Heart right ventricle (tissue), 16 donors: ENCODE measurements around the gene SH3TC2. TPM values are rescaled to one million over a fixed set of nuclear protein-coding genes. Genes with fewer than 3 reads are reported as not detected.

Experiments used
- ATAC-seq, 8 donors: fragments of 200-7000 bp; cut with Tn5 transposase; one replicate each; pipeline ENCODE4 v1.9.1; 2020; ENCODE audit warnings: mild to moderate bottlenecking in 8 of 8, moderate library complexity in 8 of 8, moderate number of reproducible peaks in 1 of 8
- DNase-seq, 2 donors: peaks; one replicate each; pipeline ENCODE4 v3.0.0-alpha.2; 2020
- H3K27ac ChIP-seq, 10 donors: fragments of 200-600 bp; sonication (generic) in 2 of 10; one replicate each; pipeline versions ENCODE4 v1.5.0 to v1.8.0; 2020 to 2022; ENCODE audit warnings: mild to moderate bottlenecking in 3 of 10
- H3K27me3 ChIP-seq, 7 donors: fragments of 200-600 bp; one replicate each; pipeline ENCODE4 v1.8.0; 2021 to 2022; ENCODE audit warnings: mild to moderate bottlenecking in 2 of 7
- H3K36me3 ChIP-seq, 9 donors: fragments of 200-600 bp; sonication (generic) in 1 of 9; one replicate each; pipeline versions ENCODE4 v1.5.0 to v1.8.0; 2020 to 2022; ENCODE audit warnings: mild to moderate bottlenecking in 2 of 9
- H3K4me1 ChIP-seq, 9 donors: fragments of 200-600 bp; sonication (generic) in 1 of 9; one replicate each; pipeline versions ENCODE4 v1.5.0 to v1.8.0; 2020 to 2022; ENCODE audit warnings: mild to moderate bottlenecking in 4 of 9
- H3K4me3 ChIP-seq, 10 donors: fragments of 200-600 bp; sonication (generic) in 2 of 10; one replicate each; pipeline versions ENCODE4 v1.5.0 to v1.8.0; 2020 to 2022; ENCODE audit warnings: mild to moderate bottlenecking in 7 of 10, moderate library complexity in 2 of 10
- H3K9me3 ChIP-seq, 11 donors: fragments of 200-600 bp in 10 of 11; sonication (generic) in 2 of 11; one replicate each; pipeline versions ENCODE4 v1.5.0 to v1.8.0; 2013 to 2022; ENCODE audit warnings: mild to moderate bottlenecking in 2 of 11, control low read depth in 1 of 11, moderate library complexity in 1 of 11
- WGBS, 2 donors: extraction: QIAGEN DNeasy Blood & Tissue Kit; methylation state at CpG; one replicate each; pipeline ENCODE4 v1.1.7; 2013; ENCODE audit warnings: inconsistent platforms in 1 of 2; 5-methylcytosine and 5-hydroxymethylcytosine counted together
- intact Hi-C, 10 donors: fragments of 100-400 bp; cut with DNase I; formaldehyde crosslinking; loops; one replicate each; pipeline versions ENCODE4 v1.11.1 to v1.14.2; 2022
- polyA plus RNA-seq, 2 donors: library from polyadenylated mRNA; stranded (reverse); fragments of 200-250 nt; gene quantifications; one replicate each; pipeline ENCODE4 v1.2.3, GENCODE V29; 2013
- total RNA-seq, 10 donors: library from RNA; stranded (reverse); fragmentation: NEBNext Ultra II Directional in 3 of 10; extraction: Animal tissue kit (Norgen Biotek cat#: 25700) in 3 of 10; gene quantifications; one replicate each; pipeline versions ENCODE4 v1.2.1 to v1.2.4, GENCODE V29; 2021 to 2023
- TF ChIP-seq, protein P1 (sequence below), 9 donors: fragments of 200-600 bp; sonication (generic) in 2 of 9; IDR thresholded peaks; one replicate each; pipeline versions ENCODE4 v1.5.0 to v1.8.0; 2021 to 2022; ENCODE audit warnings: antibody characterized with exemption in 9 of 9, mild to moderate bottlenecking in 5 of 9, moderate library complexity in 1 of 9
- donor health status: Arrhythmogenic right ventricular cardiomyopathy.
- donor health status: ischemic (EF 13 %, LVEDD 7.1; RV severe dilation, severe dysfunction).
- donor health status: healthy with polysubstance abuse.
- donor health status: DM: no; HTN: yes; CAD: no.
- donor health status: DM: no; HTN: no; CAD: no.
- donor health status: ischemic (EF 25% LVEDD 6.9; RV normal size, moderate dysfunction).
- donor health status: ischemic (EF 25% LVEDD 5.7; RV mildly dilated, moderate dysfunction).
- donor health status: healthy.
- donor health status: DM: yes; HTN: yes; CAD: no.
- donor health status: Ischemic cardiomyopathy.
- donor health status: ischemic (EF 35%, LVEDD 5.7; RV mildly dilated, moderate dysfunction).
- donor health status: nonischemic (EF 11% LVEDD 7.7; RV severe dilation, severe dysfunction).
- donor health status: DM: yes; HTN: yes; CAD: no.
- donor health status: PGD.
- donor health status: ischemic (EF 29% LVEDD 5.4; RV normal size, mild dysfunction).
- donor health status: nonischemic (EF 23%, LVEDD 6.1; RV moderate dilation, normal function).

Gene SH3TC2
- total and polyA plus RNA-seq, 12 donors = 0.91 to 13.1 (median 6.9) TPM

DNA sequence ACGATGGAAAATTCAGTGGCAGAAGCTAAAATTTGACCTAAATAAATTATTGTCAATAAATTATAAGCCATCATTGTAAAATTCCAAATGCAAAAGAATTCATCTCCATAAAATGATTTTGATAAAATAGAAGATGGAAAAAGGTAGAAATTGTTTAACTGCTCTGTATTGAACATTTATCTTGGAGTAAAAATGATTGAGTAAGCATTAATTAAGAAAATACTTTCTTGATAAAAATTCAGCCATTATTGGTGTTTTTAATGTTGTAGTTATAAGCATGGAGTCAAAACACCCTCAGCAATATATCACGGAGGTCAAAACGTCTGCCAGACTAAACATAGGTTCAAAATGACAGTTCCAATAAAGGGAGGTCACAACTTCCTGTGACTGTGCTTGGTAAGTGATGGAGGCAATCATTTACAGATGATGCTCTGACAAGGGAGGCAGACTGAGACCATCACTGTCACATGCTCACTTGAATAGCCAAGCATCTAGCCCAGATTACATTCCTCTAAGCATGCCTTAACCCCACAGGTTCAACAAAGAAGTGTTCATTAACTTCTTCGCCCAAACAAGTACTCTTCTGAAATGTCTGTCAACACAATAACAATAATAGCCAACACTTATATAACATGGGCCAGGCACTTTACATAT, 69.5 kb downstream of the SH3TC2 start:
- no peaks in the 10 kb centered on the region for H3K9me3 ChIP-seq
- peaks cover 0 to 8% (median 0%) of the 10 kb centered on the region in 9 donors for H3K4me1 ChIP-seq
- H3K27ac ChIP-seq = no peak overlapping the region
- ATAC-seq (no peak), DNase-seq (no peak)
- no peak overlapping the region for H3K4me3 ChIP-seq
- WGBS, 2 donors = 75 to 76% methylated on average over 4 of the region's 4 CpGs
- TF ChIP-seq, protein P1, sequence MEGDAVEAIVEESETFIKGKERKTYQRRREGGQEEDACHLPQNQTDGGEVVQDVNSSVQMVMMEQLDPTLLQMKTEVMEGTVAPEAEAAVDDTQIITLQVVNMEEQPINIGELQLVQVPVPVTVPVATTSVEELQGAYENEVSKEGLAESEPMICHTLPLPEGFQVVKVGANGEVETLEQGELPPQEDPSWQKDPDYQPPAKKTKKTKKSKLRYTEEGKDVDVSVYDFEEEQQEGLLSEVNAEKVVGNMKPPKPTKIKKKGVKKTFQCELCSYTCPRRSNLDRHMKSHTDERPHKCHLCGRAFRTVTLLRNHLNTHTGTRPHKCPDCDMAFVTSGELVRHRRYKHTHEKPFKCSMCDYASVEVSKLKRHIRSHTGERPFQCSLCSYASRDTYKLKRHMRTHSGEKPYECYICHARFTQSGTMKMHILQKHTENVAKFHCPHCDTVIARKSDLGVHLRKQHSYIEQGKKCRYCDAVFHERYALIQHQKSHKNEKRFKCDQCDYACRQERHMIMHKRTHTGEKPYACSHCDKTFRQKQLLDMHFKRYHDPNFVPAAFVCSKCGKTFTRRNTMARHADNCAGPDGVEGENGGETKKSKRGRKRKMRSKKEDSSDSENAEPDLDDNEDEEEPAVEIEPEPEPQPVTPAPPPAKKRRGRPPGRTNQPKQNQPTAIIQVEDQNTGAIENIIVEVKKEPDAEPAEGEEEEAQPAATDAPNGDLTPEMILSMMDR (IDR thresholded peaks at IDR 0.05) = no peak
- H3K36me3 ChIP-seq = no peaks in the 10 kb centered on the region
- H3K27me3 ChIP-seq = no peaks in the 10 kb centered on the region
- intact Hi-C loops = loop anchor here in 2 of 10 donors (10.0 kb wide), 1 partner anchor 169 kb away; the partner anchor contains the start of gene ADRB2 (in 2 of the 2)

DNA sequence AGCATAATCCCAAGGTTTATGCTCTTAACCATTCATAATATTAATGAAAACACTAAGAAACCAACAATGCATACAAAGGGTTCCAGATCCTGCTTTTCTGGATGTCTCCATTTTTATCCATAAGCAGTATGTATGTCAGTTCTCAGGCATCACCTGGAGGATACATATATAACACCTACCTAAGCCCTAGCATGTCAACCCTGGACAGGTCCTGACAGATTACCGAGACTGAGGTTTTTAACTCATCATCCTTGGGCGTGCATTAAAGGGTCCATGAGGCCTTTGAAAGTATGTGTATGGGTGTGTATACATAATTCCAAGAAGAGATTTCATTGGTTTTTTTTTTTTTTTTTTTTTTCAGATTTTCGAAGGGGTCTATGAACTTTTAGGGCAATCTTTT, 70.6 kb downstream of the SH3TC2 start:
- TF ChIP-seq, protein P1 (IDR thresholded peaks at IDR 0.05) = no peak
- Histone ChIP-seq H3K36me3 (no peaks in the 10 kb centered on the region), H3K9me3 (no peaks in the 10 kb centered on the region), H3K27ac (no peak overlapping the region), H3K4me1 (peaks cover 0 to 8% (median 0%) of the 10 kb centered on the region in 9 donors), H3K4me3 (no peak overlapping the region), H3K27me3 (no peaks in the 10 kb centered on the region)
- ATAC-seq = no peak
- WGBS, 2 donors = 87 to 94% methylated on average over 3 of the region's 3 CpGs
- intact Hi-C loops = loop anchor here in 2 of 10 donors (10.0 kb wide), 1 partner anchor 167 kb away; the partner anchor contains the start of gene ADRB2 (in 2 of the 2)
- no peak for DNase-seq

DNA sequence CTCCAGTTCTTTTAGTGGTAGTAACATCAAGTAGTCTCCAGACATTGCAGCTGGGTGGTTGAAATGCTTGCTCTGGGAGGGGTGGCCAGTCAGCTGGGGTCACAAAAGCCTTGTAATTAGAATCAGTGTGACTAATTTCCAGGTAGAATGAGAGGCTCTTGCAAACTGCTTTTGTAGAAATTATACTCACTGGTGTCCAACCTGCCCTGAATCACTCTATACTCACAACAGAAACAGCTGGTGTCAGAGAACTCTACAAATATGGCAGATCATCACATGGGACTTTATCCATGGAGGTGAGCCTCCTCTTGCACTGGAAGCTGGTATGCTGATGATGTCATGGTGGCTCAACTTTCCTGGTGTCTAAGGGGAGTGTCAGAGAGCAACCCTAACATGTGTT, 71.3 kb downstream of the SH3TC2 start:
- no peaks in the 10 kb centered on the region for H3K9me3 ChIP-seq
- ATAC-seq (no peak), DNase-seq (no peak)
- no peaks in the 10 kb centered on the region for H3K36me3 ChIP-seq
- no peaks in the 10 kb centered on the region for H3K27me3 ChIP-seq
- TF ChIP-seq, protein P1 (IDR thresholded peaks at IDR 0.05) = no peak
- no peak overlapping the region for H3K27ac ChIP-seq
- peaks cover 0 to 8% (median 0%) of the 10 kb centered on the region in 9 donors for H3K4me1 ChIP-seq
- H3K4me3 ChIP-seq = no peak overlapping the region
- intact Hi-C loops = loop anchor here in 2 of 10 donors (10.0 kb wide), 1 partner anchor 167 kb away; the partner anchor contains the start of gene ADRB2 (in 2 of the 2)

DNA sequence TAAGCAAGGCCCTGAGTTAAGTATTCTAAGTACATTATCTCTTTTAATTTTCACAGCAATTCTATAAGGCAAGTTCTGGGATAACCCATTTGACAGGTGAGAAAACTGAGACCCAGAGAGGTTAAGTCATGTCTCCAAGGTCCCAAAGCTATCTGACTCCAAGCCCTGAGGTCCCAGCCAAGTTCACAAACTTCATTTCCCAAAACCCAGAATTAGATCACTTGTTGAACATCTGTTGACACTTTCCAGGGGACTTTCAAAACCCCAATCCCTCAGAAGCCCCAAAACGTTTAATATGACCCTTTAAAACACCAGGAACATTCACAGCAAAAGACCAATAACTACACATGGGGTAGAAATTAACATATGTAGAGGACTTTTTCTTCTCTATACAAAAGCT, 72.0 kb downstream of the SH3TC2 start:
- DNase-seq (no peak), ATAC-seq (no peak)
- no peaks in the 10 kb centered on the region for H3K9me3 ChIP-seq
- no peaks in the 10 kb centered on the region for H3K36me3 ChIP-seq
- peaks cover 0 to 5% (median 0%) of the 10 kb centered on the region in 9 donors for H3K4me1 ChIP-seq
- WGBS, 2 donors = 48 to 50% methylated on average over 1 of the region's 1 CpG
- H3K4me3 ChIP-seq = no peak overlapping the region
- TF ChIP-seq, protein P1 (IDR thresholded peaks at IDR 0.05) = no peak
- no peak overlapping the region for H3K27ac ChIP-seq
- intact Hi-C loops = loop anchor here in 2 of 10 donors (10.0 kb wide), 1 partner anchor 166 kb away; the partner anchor contains the start of gene ADRB2 (in 2 of the 2)
- no peaks in the 10 kb centered on the region for H3K27me3 ChIP-seq
